ENCODE results near the gene DHX9.
"Not testable (repeated sequence)": the region's sequence is repeated elsewhere in the genome, so short reads cannot be mapped to it uniquely, and the experiment has no call there.

DHX9 gene

DNA sequence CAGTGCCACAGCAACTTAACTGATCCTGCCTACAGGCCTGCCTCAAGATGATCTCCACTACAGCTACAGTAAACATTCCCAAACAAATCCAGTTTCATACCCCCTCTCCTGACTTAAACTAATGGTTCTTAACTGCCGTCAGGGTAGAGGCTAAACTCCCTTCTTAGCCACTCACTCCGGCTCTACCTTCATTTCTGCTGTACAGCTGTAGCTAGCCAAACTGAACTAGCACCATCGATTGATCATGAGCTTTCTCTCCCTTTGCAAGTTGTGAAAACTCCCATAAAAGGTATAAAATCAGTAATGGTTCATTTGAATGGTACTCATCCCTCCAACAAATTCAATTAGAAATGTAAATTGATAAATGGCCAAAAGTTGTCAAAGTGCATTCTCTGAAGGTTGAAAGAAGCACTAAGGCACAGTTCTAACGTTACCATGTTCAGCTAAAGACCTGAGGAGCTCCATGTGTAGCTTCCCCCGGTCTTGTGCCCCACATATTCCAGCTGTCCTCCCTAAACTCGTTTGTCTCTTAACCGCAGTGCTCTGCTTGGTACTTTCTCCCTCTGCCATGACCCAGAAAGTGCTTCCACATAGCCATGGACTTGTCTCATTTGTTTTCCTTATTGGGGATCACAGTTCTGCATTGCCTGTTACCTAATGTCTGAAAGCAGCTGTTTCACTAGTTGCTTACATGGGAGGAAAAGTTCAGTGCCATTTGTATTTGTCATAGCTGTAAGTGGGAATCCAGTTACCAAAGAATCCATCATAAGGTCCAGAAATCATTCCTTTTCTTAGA, 49.8 kb downstream of the DHX9 start:
- DNase-seq (ENCODE audit: low read depth in 3 of 3, low spot score in 1 of 3) = no peak

DNA sequence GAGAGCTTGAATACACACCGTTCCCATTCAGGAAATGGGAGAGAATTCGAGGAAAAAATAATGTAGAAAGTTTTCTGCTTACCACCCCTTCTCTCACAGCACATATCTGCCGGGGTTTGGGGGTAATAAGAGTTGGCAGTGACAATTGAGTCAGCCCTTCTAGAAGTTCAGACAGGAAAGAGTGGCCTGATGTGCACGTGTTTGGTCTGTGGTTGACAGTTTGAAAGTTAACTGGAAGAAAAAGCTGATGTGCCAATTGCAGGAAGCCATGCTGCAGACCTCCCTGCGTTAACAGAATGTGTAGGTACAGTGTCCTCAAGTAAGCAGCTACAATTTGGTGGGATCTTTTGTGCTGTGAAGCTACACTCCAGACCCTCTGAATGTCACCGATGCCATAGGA, 50.9 kb downstream of the DHX9 start:
- no peak for DNase-seq (ENCODE audit: low read depth in 3 of 3, low spot score in 1 of 3)

DNA sequence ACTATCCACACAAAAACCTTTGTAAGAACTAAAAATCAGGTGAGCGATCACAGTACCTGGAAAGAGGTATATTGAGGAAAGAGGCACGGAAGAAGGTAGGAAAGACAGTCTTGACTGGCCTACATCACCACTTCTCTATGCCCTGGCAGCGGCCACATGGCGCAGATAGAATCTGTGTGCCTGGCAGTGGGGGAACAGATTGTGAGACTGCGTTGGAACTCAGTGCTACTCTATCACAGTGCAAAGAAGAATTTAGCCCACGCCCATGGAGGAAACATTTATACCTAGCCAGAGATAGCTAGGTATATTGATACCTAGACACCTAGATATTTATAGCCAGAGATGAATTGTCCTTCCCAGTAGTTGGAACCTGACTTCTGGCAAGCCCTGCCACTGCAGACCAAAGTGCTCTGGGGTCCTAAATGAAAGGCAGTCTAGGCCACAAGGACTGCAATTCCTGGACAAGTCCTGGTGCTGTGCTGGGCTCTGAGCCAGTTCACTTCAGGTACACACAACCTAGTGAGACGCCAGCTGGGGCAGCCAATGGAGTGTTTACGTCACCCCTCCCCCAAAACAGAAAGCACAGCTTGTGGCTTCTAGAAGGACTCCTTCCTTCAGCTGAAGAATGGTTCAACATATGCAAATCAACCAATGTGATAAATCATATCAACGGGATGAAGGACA, 51.9 kb downstream of the DHX9 start:
- DNase-seq (ENCODE audit: low read depth in 3 of 3, low spot score in 1 of 3) = no peak

GRCh38 chr1:182897696-182898095, 58.5 kb downstream of the DHX9 start:
- DNase-seq (ENCODE audit: low read depth in 3 of 3, low spot score in 1 of 3) = no peak

- not testable (repeated sequence) for DNase-seq (ENCODE audit: low read depth in 3 of 3, low spot score in 1 of 3)
These were observed 62.8 kb downstream of the DHX9 start for GRCh38 chr1:182901946-182902345.

DNA sequence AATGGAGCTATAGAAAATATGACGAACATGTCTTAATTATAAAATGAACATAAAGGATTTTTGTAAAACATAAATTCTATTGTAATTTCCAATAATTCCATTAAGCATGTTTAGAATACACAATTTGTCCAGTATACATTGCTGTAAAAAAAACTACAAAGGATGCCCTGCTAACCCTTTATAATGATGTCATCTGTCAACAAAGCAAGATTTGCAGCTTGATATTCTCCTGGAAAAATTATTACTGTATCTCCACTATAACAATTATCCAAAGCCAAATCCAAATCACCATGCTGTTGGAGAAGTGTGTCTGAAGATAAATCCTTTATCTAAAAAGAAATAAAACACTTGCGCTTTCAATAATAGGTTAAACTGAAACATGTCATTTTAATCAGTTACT, 66.2 kb downstream of the DHX9 start:
- DNase-seq (ENCODE audit: low read depth in 3 of 3, low spot score in 1 of 3) = no peak

DNA sequence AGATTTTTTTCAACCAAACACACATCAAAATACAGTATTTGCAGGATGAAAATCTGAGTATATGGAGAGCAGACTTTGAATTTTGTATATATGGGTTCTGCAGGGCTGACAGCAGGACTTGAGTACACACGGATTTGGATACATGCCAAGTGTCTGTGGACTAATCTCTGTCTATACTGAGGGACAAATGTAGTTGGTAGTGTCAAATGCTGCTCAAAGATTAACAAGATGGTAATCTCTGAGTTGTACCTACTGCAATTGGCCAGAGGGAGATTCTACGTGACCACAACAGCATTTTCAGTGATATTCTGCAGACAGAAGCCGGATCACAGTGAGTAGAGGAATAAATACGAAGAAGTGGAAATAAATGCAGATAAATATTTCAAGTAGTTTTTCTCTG, 70.4 kb downstream of the DHX9 start:
- no peak for DNase-seq (ENCODE audit: low read depth in 3 of 3, low spot score in 1 of 3)

DNA sequence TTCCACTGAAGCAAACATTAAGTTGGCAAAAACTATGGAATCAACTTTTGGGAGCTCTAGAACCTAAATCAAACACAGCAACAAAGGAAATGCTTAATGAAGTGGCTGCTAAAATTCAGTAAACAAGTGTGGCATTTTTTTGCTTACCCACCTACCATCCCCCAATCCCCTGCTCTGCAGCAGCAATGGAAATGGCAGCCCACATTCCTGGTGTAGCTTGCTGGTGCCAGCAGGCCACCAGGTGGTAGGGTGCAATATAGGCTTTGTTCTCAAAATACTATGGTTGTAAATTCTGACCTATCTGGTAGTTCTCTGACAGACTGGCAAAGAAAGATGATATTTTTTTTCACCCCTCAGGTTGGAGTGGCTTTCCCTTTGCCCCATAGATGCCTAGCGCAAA, 71.0 kb downstream of the DHX9 start:
- no peak for DNase-seq (ENCODE audit: low read depth in 3 of 3, low spot score in 1 of 3)

DNA sequence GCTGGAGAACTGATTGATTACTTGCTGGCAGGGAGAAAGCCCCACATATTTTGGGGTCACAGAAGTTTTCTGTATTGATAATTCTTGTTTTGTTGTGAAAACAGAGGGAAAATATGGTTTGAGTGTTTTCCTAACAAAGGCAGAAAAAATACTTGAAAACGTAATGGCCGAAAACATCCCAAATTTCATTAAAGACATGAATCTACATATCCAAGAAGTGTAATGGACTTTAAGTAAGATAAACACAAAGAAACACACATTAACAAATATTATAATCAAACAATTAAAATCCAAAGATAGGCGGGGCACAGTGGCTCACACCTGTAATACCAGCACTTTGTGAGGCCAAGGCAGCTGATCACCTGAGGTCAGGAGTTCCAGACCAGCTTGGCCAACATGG, 74.3 kb downstream of the DHX9 start:
- DNase-seq (ENCODE audit: low read depth in 3 of 3, low spot score in 1 of 3) = no peak

DNA sequence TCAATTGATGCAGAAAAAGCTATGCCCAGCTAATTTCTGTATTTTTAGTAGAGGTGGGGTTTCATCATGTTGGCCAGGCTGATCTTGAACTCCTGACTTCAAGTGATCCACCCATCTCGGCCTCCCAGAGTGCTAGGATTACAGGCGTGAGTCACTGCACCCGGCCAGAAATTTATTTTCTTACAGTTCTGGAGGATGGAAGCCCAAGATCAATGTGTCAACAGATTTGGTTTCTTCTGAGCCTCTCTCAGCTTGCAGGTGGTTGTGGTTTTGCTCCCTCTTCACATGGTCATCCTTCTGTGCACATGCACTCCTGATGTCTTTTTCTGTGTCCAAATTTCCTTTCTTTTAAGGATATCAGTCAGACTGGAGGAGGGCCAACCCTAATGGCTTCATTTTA, 78.2 kb downstream of the DHX9 start:
- DNase-seq (ENCODE audit: low read depth in 3 of 3, low spot score in 1 of 3) = no peak

- DNase-seq (ENCODE audit: low read depth in 3 of 3, low spot score in 1 of 3) = no peak
These were observed 86.5 kb downstream of the DHX9 start for GRCh38 chr1:182925661-182926060.

DNA sequence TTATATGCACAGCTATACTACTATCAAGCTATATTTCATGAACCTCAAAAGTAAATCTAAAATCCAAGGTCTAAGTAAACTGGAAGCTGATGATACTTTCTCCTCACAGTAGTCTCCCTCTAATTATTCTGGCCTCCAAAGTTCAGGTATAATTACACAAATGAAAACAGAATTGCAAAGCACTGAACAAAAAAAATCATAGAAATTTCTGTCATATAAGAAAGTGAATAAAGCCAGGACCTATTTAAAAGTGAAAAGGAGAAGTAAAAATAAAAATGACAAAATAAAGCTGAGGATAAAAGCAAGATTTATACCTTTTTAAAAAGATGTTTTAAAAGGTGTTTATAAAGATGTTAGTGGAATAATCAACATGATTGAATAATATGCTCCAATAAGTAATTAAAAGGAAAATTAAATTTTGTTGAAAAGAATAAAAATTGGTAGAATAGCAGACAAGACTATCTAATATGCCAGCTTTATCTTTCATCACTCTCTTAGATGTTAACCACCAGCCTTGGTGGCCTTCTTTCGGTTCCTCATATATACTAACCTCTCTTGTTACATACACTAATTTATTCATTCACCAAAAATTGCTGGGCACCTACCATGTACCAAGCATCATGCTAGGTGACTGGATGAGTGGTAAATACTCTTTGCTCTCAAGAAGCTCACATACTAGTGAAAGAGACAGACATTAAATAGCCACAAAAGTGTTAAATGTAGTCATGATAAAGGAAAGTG, 88.7 kb downstream of the DHX9 start:
- DNase-seq (ENCODE audit: low read depth in 3 of 3, low spot score in 1 of 3) = no peak

DNA sequence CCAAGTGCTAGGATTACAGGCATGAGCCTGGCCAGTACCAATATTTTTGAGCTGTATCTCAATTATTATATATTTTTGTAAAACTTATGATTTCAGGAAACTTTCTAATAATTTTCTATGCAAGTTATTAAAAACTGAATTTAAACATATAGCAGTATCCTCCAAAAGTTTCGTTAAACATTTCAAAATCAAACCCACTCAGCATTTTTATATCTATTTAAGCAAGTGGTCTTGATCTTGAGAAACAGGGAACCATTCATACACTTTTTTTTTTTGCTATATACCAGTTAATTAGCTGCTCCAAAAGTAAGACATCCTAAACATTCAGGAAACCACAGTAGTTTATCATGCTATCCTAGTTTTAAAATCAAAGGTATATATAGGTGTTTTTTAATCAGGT, 91.8 kb downstream of the DHX9 start:
- DNase-seq (ENCODE audit: low read depth in 3 of 3, low spot score in 1 of 3) = no peak

- DNase-seq (ENCODE audit: low read depth in 3 of 3, low spot score in 1 of 3) = no peak
These were observed 96.6 kb downstream of the DHX9 start for GRCh38 chr1:182935716-182936115.
